ENCODE results near the gene CCDC110.

DNA sequence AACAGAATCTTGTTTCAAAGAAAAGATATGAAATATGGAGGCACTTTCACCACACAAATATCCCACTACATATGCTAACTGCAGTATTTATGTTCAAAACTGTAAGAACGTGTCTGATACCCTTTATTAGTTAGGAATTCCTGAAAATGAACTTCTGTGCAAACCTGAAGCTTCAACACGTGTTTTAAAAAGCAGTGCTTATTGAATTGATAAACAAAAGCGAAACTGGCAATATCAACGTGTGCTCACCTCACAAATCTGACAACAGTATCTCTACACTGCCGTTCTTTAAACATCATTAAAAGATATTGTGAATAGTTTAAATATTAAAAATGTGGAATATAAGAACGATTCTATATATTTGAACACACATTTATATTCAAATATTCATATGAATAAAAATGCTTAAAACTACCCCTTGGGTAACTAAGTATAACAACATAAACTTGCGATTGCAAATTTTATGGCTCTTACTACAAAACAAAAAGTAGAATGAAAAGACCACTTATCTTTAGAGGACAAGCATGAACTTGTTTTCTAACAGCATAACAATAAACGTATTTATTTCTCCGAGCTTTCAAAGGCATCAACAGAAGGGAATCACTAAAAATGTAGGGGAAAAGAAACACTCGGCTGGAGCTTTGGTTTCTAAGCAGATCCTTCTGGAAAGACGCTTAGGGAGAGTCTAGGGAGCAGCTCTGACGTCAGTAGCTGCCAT lies 76.1 kb downstream of the CCDC110 start, which contains the start of gene LRP2BP:
- TF ChIP-seq POLR2A (IDR thresholded peaks at IDR 0.05) (no peak), CTCF (IDR thresholded peaks at IDR 0.05) (no peak)

All from heart left ventricle (tissue), 13 donors.